ENCODE measurements around the gene ABLIM3. TPM values are rescaled to one million over a fixed set of nuclear protein-coding genes. Genes with fewer than 3 reads are reported as not detected.

Gene ABLIM3
- total and polyA plus RNA-seq, 2 experiments from 2014 or later: 0.19 to 2.2 TPM

GRCh38 chr5:149117970-149118369, 23.3 kb upstream of the ABLIM3 start:
- Histone ChIP-seq H3K4me2 (no peak overlapping the region), H3K36me3 (ENCODE audit: insufficient read depth) (no peaks in the 10 kb centered on the region), H4K20me1 (replicated peaks; ENCODE audit: insufficient read depth) (no peaks in the 10 kb centered on the region), H3K79me2 (replicated peaks; ENCODE audit: insufficient read depth) (no peaks in the 10 kb centered on the region), H3F3A (replicated peaks; ENCODE audit: low read depth) (no peaks in the 10 kb centered on the region), H3K27ac (ENCODE audit: low read depth) (no peak overlapping the region), H3K4me1 (ENCODE audit: insufficient read depth) (no peaks in the 10 kb centered on the region), H3K4me3 (no peak overlapping the region), H3K9me2 (ENCODE audit: insufficient read depth) (peaks cover 4% of the 10 kb centered on the region; the same call in 1 of the 2 replicates), H2AFZ (no peak overlapping the region), H3K27me3 (ENCODE audit: insufficient read depth) (no peaks in the 10 kb centered on the region)
- no peak overlapping the region for H3K27ac Mint-ChIP-seq
- ATAC-seq (no peak), DNase-seq (ENCODE audit: low spot score) (no peak)
- no peak overlapping the region for H3K4me3 Mint-ChIP-seq
- H3K9me3 Mint-ChIP-seq: peaks cover 6% of the 10 kb centered on the region; the same call in 1 of the 3 replicates
- no peaks in the 10 kb centered on the region; the same call in 2 of the 3 replicates for H3K36me3 Mint-ChIP-seq (ENCODE audit: low read depth)
- H3K4me1 Mint-ChIP-seq: no peaks in the 10 kb centered on the region; the same call in 2 of the 3 replicates
- no peak for TF ChIP-seq POLR2AphosphoS5 (IDR thresholded peaks at IDR 0.05; ENCODE audit: low read depth)
- no peak for TF ChIP-seq EZH2 (IDR thresholded peaks at IDR 0.05; ENCODE audit: low read depth, unreplicated experiment)
- no peak for TF ChIP-seq ZNF114 (CRISPR knock-in tag; IDR thresholded peaks at IDR 0.05)
- TF ChIP-seq CREB1 (CRISPR knock-in tag; IDR thresholded peaks at IDR 0.05; ENCODE audit: low read depth): no peak
- TF ChIP-seq CTCF (conservative IDR thresholded peaks at IDR 0.05; ENCODE audit: low read depth in 2 of 2): no peak
- TF ChIP-seq EZH2phosphoT487 (IDR thresholded peaks at IDR 0.05; ENCODE audit: unreplicated experiment): no peak
- no peak for TF ChIP-seq NANOG (IDR thresholded peaks at IDR 0.05; ENCODE audit: borderline replicate concordance)
- TF ChIP-seq, protein P1, sequence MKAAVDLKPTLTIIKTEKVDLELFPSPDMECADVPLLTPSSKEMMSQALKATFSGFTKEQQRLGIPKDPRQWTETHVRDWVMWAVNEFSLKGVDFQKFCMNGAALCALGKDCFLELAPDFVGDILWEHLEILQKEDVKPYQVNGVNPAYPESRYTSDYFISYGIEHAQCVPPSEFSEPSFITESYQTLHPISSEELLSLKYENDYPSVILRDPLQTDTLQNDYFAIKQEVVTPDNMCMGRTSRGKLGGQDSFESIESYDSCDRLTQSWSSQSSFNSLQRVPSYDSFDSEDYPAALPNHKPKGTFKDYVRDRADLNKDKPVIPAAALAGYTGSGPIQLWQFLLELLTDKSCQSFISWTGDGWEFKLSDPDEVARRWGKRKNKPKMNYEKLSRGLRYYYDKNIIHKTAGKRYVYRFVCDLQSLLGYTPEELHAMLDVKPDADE (IDR thresholded peaks at IDR 0.05): no peak
- TF ChIP-seq, protein P2, sequence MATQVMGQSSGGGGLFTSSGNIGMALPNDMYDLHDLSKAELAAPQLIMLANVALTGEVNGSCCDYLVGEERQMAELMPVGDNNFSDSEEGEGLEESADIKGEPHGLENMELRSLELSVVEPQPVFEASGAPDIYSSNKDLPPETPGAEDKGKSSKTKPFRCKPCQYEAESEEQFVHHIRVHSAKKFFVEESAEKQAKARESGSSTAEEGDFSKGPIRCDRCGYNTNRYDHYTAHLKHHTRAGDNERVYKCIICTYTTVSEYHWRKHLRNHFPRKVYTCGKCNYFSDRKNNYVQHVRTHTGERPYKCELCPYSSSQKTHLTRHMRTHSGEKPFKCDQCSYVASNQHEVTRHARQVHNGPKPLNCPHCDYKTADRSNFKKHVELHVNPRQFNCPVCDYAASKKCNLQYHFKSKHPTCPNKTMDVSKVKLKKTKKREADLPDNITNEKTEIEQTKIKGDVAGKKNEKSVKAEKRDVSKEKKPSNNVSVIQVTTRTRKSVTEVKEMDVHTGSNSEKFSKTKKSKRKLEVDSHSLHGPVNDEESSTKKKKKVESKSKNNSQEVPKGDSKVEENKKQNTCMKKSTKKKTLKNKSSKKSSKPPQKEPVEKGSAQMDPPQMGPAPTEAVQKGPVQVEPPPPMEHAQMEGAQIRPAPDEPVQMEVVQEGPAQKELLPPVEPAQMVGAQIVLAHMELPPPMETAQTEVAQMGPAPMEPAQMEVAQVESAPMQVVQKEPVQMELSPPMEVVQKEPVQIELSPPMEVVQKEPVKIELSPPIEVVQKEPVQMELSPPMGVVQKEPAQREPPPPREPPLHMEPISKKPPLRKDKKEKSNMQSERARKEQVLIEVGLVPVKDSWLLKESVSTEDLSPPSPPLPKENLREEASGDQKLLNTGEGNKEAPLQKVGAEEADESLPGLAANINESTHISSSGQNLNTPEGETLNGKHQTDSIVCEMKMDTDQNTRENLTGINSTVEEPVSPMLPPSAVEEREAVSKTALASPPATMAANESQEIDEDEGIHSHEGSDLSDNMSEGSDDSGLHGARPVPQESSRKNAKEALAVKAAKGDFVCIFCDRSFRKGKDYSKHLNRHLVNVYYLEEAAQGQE (IDR thresholded peaks at IDR 0.05; ENCODE audit: unreplicated experiment): no peak
- TF ChIP-seq ZNF331 (CRISPR knock-in tag; IDR thresholded peaks at IDR 0.05; ENCODE audit: low read depth): no peak
- TF ChIP-seq, protein P3, sequence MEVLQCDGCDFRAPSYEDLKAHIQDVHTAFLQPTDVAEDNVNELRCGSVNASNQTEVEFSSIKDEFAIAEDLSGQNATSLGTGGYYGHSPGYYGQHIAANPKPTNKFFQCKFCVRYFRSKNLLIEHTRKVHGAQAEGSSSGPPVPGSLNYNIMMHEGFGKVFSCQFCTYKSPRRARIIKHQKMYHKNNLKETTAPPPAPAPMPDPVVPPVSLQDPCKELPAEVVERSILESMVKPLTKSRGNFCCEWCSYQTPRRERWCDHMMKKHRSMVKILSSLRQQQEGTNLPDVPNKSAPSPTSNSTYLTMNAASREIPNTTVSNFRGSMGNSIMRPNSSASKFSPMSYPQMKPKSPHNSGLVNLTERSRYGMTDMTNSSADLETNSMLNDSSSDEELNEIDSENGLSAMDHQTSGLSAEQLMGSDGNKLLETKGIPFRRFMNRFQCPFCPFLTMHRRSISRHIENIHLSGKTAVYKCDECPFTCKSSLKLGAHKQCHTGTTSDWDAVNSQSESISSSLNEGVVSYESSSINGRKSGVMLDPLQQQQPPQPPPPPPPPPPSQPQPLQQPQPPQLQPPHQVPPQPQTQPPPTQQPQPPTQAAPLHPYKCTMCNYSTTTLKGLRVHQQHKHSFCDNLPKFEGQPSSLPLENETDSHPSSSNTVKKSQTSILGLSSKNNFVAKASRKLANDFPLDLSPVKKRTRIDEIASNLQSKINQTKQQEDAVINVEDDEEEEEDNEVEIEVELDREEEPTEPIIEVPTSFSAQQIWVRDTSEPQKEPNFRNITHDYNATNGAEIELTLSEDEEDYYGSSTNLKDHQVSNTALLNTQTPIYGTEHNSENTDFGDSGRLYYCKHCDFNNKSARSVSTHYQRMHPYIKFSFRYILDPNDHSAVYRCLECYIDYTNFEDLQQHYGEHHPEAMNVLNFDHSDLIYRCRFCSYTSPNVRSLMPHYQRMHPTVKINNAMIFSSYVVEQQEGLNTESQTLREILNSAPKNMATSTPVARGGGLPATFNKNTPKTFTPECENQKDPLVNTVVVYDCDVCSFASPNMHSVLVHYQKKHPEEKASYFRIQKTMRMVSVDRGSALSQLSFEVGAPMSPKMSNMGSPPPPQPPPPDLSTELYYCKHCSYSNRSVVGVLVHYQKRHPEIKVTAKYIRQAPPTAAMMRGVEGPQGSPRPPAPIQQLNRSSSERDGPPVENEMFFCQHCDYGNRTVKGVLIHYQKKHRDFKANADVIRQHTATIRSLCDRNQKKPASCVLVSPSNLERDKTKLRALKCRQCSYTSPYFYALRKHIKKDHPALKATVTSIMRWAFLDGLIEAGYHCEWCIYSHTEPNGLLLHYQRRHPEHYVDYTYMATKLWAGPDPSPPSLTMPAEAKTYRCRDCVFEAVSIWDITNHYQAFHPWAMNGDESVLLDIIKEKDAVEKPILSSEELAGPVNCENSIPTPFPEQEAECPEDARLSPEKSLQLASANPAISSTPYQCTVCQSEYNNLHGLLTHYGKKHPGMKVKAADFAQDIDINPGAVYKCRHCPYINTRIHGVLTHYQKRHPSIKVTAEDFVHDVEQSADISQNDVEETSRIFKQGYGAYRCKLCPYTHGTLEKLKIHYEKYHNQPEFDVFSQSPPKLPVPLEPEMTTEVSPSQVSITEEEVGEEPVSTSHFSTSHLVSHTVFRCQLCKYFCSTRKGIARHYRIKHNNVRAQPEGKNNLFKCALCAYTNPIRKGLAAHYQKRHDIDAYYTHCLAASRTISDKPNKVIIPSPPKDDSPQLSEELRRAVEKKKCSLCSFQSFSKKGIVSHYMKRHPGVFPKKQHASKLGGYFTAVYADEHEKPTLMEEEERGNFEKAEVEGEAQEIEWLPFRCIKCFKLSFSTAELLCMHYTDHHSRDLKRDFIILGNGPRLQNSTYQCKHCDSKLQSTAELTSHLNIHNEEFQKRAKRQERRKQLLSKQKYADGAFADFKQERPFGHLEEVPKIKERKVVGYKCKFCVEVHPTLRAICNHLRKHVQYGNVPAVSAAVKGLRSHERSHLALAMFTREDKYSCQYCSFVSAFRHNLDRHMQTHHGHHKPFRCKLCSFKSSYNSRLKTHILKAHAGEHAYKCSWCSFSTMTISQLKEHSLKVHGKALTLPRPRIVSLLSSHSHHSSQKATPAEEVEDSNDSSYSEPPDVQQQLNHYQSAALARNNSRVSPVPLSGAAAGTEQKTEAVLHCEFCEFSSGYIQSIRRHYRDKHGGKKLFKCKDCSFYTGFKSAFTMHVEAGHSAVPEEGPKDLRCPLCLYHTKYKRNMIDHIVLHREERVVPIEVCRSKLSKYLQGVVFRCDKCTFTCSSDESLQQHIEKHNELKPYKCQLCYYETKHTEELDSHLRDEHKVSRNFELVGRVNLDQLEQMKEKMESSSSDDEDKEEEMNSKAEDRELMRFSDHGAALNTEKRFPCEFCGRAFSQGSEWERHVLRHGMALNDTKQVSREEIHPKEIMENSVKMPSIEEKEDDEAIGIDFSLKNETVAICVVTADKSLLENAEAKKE (CRISPR knock-in tag; IDR thresholded peaks at IDR 0.05): no peak
- no peak for TF ChIP-seq STAT1 (IDR thresholded peaks at IDR 0.05; ENCODE audit: unreplicated experiment)
- no peak for TF ChIP-seq JUNB (IDR thresholded peaks at IDR 0.05; ENCODE audit: unreplicated experiment)
- H3K27me3 Mint-ChIP-seq (ENCODE audit: insufficient read depth, low read depth, poor library complexity): no peaks in the 10 kb centered on the region

Data from GM23338 (cell line).